Measurements from ENCODE around the gene SEC14L5.

SEC14L5 gene

GRCh38 chr16:5025171-5025632, 67.1 kb downstream of the SEC14L5 start:
- Histone ChIP-seq H3K9ac (ENCODE audit: low read length) (no peak overlapping the region), H2BK5ac (ENCODE audit: low read depth, low read length, poor library complexity) (no peak overlapping the region), H2AFZ (ENCODE audit: insufficient read depth, low read length, poor library complexity) (no peak overlapping the region), H4K8ac (ENCODE audit: low read depth, low read length) (no peak overlapping the region), H2AK5ac (ENCODE audit: low read length) (no peak overlapping the region), H3K23ac (ENCODE audit: low read length) (no peak overlapping the region), H3K27me3 (ENCODE audit: insufficient read depth, low read length) (no peaks in the 10 kb centered on the region), H3K4me3 (ENCODE audit: low read depth, low read length) (no peak overlapping the region), H3K14ac (ENCODE audit: low read length) (no peak overlapping the region), H3K79me1 (ENCODE audit: low read length) (no peaks in the 10 kb centered on the region), H3K4me2 (ENCODE audit: low read length) (no peak overlapping the region), H3K9me3 (ENCODE audit: insufficient read depth, low read depth, low read length) (peaks cover 1% of the 10 kb centered on the region), H2BK120ac (ENCODE audit: insufficient read depth, low read length, poor library complexity) (no peak overlapping the region), H4K12ac (ENCODE audit: low read depth, low read length) (no peak overlapping the region), H2BK12ac (ENCODE audit: low read length) (no peak overlapping the region), H3K79me2 (ENCODE audit: control insufficient read depth, insufficient read depth, low read length, poor library complexity) (no peaks in the 10 kb centered on the region), H3K27ac (ENCODE audit: low read depth, low read length) (no peak overlapping the region), H4K91ac (ENCODE audit: low read depth, low read length) (no peak overlapping the region), H3K4me1 (ENCODE audit: control insufficient read depth in 1 of 2, insufficient read depth in 2 of 2, low read length in 2 of 2) (no peaks in the 10 kb centered on the region), H3K36me3 (ENCODE audit: control insufficient read depth in 1 of 2, insufficient read depth in 2 of 2, low read length in 2 of 2) (peaks cover 0 to 6% of the 10 kb centered on the region in 2 experiments), H3K4ac (ENCODE audit: low read depth, low read length) (no peak overlapping the region), H3K18ac (ENCODE audit: low read length) (no peak overlapping the region)
- no peak for DNase-seq
- WGBS (ENCODE audit: extremely low coverage, insufficient coverage, insufficient read length), result no CpG with 5 or more reads among the region's 17 CpGs

GRCh38 chr16:5026664-5027063, 68.5 kb downstream of the SEC14L5 start:
- Histone ChIP-seq H3K4ac (ENCODE audit: low read depth, low read length) (no peak overlapping the region), H2BK5ac (ENCODE audit: low read depth, low read length, poor library complexity) (no peak overlapping the region), H4K12ac (ENCODE audit: low read depth, low read length) (no peak overlapping the region), H4K8ac (ENCODE audit: low read depth, low read length) (no peak overlapping the region), H3K27ac (ENCODE audit: low read depth, low read length) (no peak overlapping the region), H2BK12ac (ENCODE audit: low read length) (no peak overlapping the region), H3K18ac (ENCODE audit: low read length) (no peak overlapping the region), H3K14ac (ENCODE audit: low read length) (no peak overlapping the region), H3K9ac (ENCODE audit: low read length) (no peak overlapping the region), H3K4me3 (ENCODE audit: low read depth, low read length) (no peak overlapping the region), H3K9me3 (ENCODE audit: insufficient read depth, low read depth, low read length) (peaks cover 1% of the 10 kb centered on the region), H2BK120ac (ENCODE audit: insufficient read depth, low read length, poor library complexity) (no peak overlapping the region), H3K79me1 (ENCODE audit: low read length) (no peaks in the 10 kb centered on the region), H3K79me2 (ENCODE audit: control insufficient read depth, insufficient read depth, low read length, poor library complexity) (no peaks in the 10 kb centered on the region), H3K36me3 (ENCODE audit: control insufficient read depth in 1 of 2, insufficient read depth in 2 of 2, low read length in 2 of 2) (peaks cover 2 to 6% of the 10 kb centered on the region in 2 experiments), H4K91ac (ENCODE audit: low read depth, low read length) (no peak overlapping the region), H3K4me2 (ENCODE audit: low read length) (no peak overlapping the region), H3K23ac (ENCODE audit: low read length) (no peak overlapping the region), H2AFZ (ENCODE audit: insufficient read depth, low read length, poor library complexity) (no peak overlapping the region), H3K4me1 (ENCODE audit: control insufficient read depth in 1 of 2, insufficient read depth in 2 of 2, low read length in 2 of 2) (no peaks in the 10 kb centered on the region), H2AK5ac (ENCODE audit: low read length) (no peak overlapping the region), H3K27me3 (ENCODE audit: insufficient read depth, low read length) (no peaks in the 10 kb centered on the region)
- no CpG with 5 or more reads among the region's 8 CpGs for WGBS (ENCODE audit: extremely low coverage, insufficient coverage, insufficient read length)
- DNase-seq, result no peak

GRCh38 chr16:5027086-5027485, 69.0 kb downstream of the SEC14L5 start:
- Histone ChIP-seq H3K4me3 (ENCODE audit: low read depth, low read length) (no peak overlapping the region), H3K4ac (ENCODE audit: low read depth, low read length) (no peak overlapping the region)

GRCh38 chr16:5027575-5028235, 69.6 kb downstream of the SEC14L5 start:
- no peak overlapping the region for H3K23ac ChIP-seq (ENCODE audit: low read length)
- no peak overlapping the region for H2BK12ac ChIP-seq (ENCODE audit: low read length)
- H3K9me3 ChIP-seq (ENCODE audit: insufficient read depth, low read depth, low read length), result peaks cover 1% of the 10 kb centered on the region
- H3K27ac ChIP-seq (ENCODE audit: low read depth, low read length), result no peak overlapping the region
- H3K79me2 ChIP-seq (ENCODE audit: control insufficient read depth, insufficient read depth, low read length, poor library complexity), result no peaks in the 10 kb centered on the region
- no peak overlapping the region for H2BK120ac ChIP-seq (ENCODE audit: insufficient read depth, low read length, poor library complexity)
- no CpG with 5 or more reads among the region's 32 CpGs for WGBS (ENCODE audit: extremely low coverage, insufficient coverage, insufficient read length)
- H3K79me1 ChIP-seq (ENCODE audit: low read length), result no peaks in the 10 kb centered on the region
- no peaks in the 10 kb centered on the region for H3K27me3 ChIP-seq (ENCODE audit: insufficient read depth, low read length)
- no peak overlapping the region for H3K4me3 ChIP-seq (ENCODE audit: low read depth, low read length)
- peaks cover under 1 to 2% of the 10 kb centered on the region in 2 experiments for H3K4me1 ChIP-seq (ENCODE audit: control insufficient read depth in 1 of 2, insufficient read depth in 2 of 2, low read length in 2 of 2)
- H2AK5ac ChIP-seq (ENCODE audit: low read length), result no peak overlapping the region
- H3K4ac ChIP-seq (ENCODE audit: low read depth, low read length), result no peak overlapping the region
- H2AFZ ChIP-seq (ENCODE audit: insufficient read depth, low read length, poor library complexity), result no peak overlapping the region
- H4K12ac ChIP-seq (ENCODE audit: low read depth, low read length), result no peak overlapping the region
- no peak overlapping the region for H3K9ac ChIP-seq (ENCODE audit: low read length)
- H3K18ac ChIP-seq (ENCODE audit: low read length), result no peak overlapping the region
- H3K36me3 ChIP-seq (ENCODE audit: control insufficient read depth in 1 of 2, insufficient read depth in 2 of 2, low read length in 2 of 2), result peaks cover 2 to 6% of the 10 kb centered on the region in 2 experiments
- no peak overlapping the region for H4K8ac ChIP-seq (ENCODE audit: low read depth, low read length)
- no peak overlapping the region for H3K14ac ChIP-seq (ENCODE audit: low read length)
- DNase-seq, result no peak
- H3K4me2 ChIP-seq (ENCODE audit: low read length), result no peak overlapping the region
- H2BK5ac ChIP-seq (ENCODE audit: low read depth, low read length, poor library complexity), result no peak overlapping the region
- no peak overlapping the region for H4K91ac ChIP-seq (ENCODE audit: low read depth, low read length)

More at GRCh38 chr16:5027086-5027485, 69.0 kb downstream of the SEC14L5 start:
- no peak overlapping the region for H2BK12ac ChIP-seq (ENCODE audit: low read length)
- no peak overlapping the region for H2BK120ac ChIP-seq (ENCODE audit: insufficient read depth, low read length, poor library complexity)
- H3K4me2 ChIP-seq (ENCODE audit: low read length), result no peak overlapping the region
- no peaks in the 10 kb centered on the region for H3K79me1 ChIP-seq (ENCODE audit: low read length)
- no peak overlapping the region for H4K91ac ChIP-seq (ENCODE audit: low read depth, low read length)
- DNase-seq, result no peak
- no peak overlapping the region for H2AFZ ChIP-seq (ENCODE audit: insufficient read depth, low read length, poor library complexity)
- H4K8ac ChIP-seq (ENCODE audit: low read depth, low read length), result no peak overlapping the region
- H3K27me3 ChIP-seq (ENCODE audit: insufficient read depth, low read length), result no peaks in the 10 kb centered on the region
- no peaks in the 10 kb centered on the region for H3K79me2 ChIP-seq (ENCODE audit: control insufficient read depth, insufficient read depth, low read length, poor library complexity)
- peaks cover 2 to 6% of the 10 kb centered on the region in 2 experiments for H3K36me3 ChIP-seq (ENCODE audit: control insufficient read depth in 1 of 2, insufficient read depth in 2 of 2, low read length in 2 of 2)
- H3K14ac ChIP-seq (ENCODE audit: low read length), result no peak overlapping the region
- H3K9me3 ChIP-seq (ENCODE audit: insufficient read depth, low read depth, low read length), result peaks cover 1% of the 10 kb centered on the region
- H2AK5ac ChIP-seq (ENCODE audit: low read length), result no peak overlapping the region
- H3K23ac ChIP-seq (ENCODE audit: low read length), result no peak overlapping the region
- no peak overlapping the region for H3K18ac ChIP-seq (ENCODE audit: low read length)
- no peak overlapping the region for H3K9ac ChIP-seq (ENCODE audit: low read length)
- no CpG with 5 or more reads among the region's 7 CpGs for WGBS (ENCODE audit: extremely low coverage, insufficient coverage, insufficient read length)
- no peak overlapping the region for H4K12ac ChIP-seq (ENCODE audit: low read depth, low read length)
- no peaks in the 10 kb centered on the region for H3K4me1 ChIP-seq (ENCODE audit: control insufficient read depth in 1 of 2, insufficient read depth in 2 of 2, low read length in 2 of 2)
- H3K27ac ChIP-seq (ENCODE audit: low read depth, low read length), result no peak overlapping the region
- H2BK5ac ChIP-seq (ENCODE audit: low read depth, low read length, poor library complexity), result no peak overlapping the region
